HG03103 (cell line): Measurements from ENCODE around the gene LONRF2.

Source experiments
- ATAC-seq: cut with Tn5 transposase; IDR thresholded peaks from one replicate; pipeline ENCODE4 v1.9.1; 2021; ENCODE audit warnings: low read depth; ENCODE audit not compliant: unreplicated experiment

LONRF2 gene

GRCh38 chr2:100277540-100278207, 44.6 kb downstream of the LONRF2 start:
- no peak for ATAC-seq

- no peak for ATAC-seq
These were observed 45.6 kb downstream of the LONRF2 start for GRCh38 chr2:100276716-100277115.

GRCh38 chr2:100275200-100275589, 47.1 kb downstream of the LONRF2 start:
- no peak for ATAC-seq

GRCh38 chr2:100274566-100275199, 47.6 kb downstream of the LONRF2 start:
- no peak for ATAC-seq

- no peak for ATAC-seq
These were observed 48.2 kb downstream of the LONRF2 start for GRCh38 chr2:100274076-100274475.

DNA sequence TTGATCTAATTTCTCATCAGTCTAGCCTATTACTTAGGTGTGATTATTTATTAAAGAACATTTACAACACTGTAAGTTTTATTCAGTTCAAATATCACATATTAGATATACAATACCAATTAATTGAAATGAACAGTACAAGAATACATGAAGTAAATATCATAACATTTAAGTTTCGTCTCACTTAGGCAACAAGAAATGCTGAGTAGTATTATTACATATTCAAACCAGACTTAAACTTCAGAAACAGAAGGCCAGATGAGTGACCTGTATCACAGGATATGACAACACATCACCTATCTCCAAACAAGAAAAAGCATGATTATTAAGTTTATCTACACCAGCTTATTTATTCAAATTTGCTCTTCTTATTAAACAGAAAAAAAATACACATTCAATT, 48.9 kb downstream of the LONRF2 start:
- ATAC-seq, result no peak

GRCh38 chr2:100272841-100273329, 49.4 kb downstream of the LONRF2 start:
- no peak for ATAC-seq

- no peak for ATAC-seq
These were observed 51.1 kb downstream of the LONRF2 start for GRCh38 chr2:100271210-100271609.

- ATAC-seq, result no peak
These were observed 51.7 kb downstream of the LONRF2 start for GRCh38 chr2:100270381-100271146.

DNA sequence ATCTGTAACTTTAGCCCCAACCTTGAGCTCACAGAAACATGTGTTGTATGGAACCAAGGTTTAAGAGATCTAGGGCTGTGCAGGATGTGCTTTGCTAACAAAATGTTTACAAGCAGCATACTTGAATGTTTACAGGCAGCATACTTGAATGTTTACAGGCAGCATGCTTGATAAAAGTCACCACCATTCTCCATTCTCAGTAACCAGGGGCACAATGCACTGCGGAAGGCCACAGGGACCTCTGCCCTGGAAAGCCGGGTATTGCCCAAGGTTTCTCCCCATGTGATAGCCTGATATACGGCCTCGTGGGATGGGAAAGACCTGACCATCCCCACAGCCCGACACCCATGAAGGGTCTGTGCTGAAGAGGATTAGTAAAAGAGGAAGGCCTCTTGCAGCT, 52.4 kb downstream of the LONRF2 start:
- ATAC-seq, result no peak

- ATAC-seq, result no peak
These were observed 53.3 kb downstream of the LONRF2 start for GRCh38 chr2:100268986-100269385.

- ATAC-seq, result no peak
These were observed 54.5 kb downstream of the LONRF2 start for GRCh38 chr2:100267751-100268150.

- no peak for ATAC-seq
These were observed 56.2 kb downstream of the LONRF2 start for GRCh38 chr2:100266126-100266525.

GRCh38 chr2:100265226-100265625, 57.1 kb downstream of the LONRF2 start:
- ATAC-seq, result no peak

DNA sequence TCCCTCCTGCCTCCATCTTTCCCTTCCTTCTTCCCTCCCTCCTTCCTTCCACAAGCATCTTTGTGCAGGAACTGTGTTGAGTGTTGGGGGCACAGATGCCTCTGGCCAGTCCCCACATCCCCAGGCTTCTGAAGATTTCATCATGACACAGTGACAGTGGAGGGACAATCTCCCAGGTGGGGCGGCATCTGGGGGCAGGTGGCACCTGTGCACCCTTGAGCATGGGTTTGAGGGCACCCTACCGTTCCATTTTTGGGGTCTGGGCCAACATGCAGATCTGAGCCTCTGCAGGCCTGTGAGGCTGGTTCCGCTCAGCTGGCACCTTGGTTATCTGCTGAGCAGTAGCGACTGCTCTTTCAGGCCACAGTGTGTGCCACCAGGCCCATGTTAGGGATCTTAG, 57.6 kb downstream of the LONRF2 start:
- no peak for ATAC-seq

GRCh38 chr2:100264121-100264520, 58.2 kb downstream of the LONRF2 start:
- no peak for ATAC-seq

DNA sequence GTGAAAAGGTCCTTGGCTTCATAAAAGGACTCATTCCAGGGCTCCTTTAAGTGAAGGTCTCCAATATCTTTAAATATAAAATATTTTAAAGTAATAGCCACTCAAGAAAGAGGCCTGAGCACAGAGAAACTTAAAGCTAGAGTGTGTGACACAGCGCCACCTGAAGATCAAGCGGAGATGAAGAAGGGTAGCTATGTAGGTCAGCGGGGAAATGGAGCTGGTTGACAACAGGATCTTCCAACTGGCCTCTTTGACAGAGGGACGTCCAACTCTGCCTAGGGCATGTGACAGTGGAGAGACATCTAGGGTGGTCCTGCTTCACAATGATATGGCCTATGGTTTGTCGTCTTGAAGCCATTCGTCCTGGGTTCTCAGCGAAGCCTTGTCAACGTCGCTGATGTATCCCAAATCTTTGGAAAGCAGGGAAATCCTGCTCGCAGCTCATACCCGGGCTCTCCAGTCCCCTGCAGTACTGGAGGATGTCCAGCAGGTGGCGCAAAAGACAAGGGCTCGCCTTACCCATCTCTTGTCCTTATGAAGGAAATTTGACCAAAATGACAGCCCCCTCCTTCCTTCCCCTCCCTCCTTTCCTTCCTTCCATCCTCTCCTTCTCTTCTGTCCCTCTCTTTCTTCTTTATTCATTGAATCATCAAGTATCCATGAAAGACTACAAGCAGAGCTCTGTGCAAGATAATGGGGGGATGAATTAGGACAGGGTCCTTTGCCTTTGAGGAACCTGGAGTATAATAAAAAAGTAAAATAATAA, 59.6 kb downstream of the LONRF2 start:
- ATAC-seq, result no peak

DNA sequence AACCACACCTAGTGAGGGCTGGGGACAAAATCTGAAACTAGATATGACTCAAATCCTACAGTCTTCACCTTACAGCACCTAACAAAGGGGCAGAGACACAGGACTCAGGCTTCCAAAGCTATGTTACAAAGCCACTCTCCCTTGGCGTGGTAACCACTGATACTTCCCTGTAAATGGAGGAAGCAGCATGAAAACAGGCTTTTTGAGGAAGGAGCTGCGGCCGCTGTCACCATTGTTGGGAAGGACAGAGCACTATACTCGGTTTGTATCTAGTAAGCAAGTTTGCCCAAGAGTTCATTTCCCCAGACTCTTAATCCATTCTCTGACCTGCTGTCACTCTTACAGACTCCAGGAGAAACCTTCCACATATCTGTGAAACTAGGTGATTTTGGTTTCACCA, 60.3 kb downstream of the LONRF2 start:
- ATAC-seq, result no peak

DNA sequence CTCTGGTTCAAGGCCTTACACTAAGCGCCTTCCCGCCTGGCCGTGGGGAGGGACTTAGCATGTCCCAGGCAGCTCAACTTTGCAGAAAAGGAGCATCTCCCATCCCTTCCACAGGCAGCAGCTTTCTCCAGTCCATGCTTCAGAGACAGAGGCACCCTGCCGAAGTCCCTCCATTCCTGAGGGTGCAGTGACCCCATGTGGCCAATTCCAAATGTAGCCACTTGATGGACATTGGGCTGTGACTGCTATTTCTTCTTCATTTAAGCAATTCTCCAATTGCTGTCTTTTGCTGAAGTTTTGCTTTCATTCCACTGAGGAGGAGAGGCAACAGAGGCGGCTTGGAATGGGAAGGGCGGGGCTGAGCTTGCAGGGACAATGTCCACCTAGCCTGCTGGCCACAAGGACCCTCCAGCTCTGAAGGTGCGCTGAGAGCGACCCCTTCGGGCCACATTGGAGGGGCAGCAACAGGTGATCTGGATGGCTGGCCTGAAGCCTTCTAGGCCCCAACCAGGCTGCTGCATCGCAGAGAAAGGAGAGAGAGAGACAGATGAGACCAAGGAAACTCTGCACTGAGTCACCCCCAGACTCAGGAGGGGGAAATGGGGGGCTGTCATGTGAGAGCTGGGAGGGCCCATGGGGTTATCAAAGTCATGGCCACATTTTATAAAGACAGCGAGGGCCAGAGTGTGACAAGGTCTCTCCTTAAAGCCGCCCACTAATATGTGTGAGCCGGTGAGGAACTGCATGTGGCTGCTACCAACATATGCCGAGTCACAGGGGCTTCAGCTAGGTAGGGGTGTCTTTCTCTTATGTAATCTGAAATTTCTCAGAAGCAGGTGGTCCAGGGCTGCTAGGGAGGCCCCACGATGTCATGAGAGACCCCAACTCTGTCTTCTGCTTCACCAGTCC, 61.3 kb downstream of the LONRF2 start:
- no peak for ATAC-seq

- ATAC-seq, result no peak
These were observed 63.2 kb downstream of the LONRF2 start for GRCh38 chr2:100259106-100259505.
